IPS-18a (cell line): Measurements from ENCODE around the gene DMXL1.
"Not testable (repeated sequence)": the region's sequence is repeated elsewhere in the genome, so short reads cannot be mapped to it uniquely, and the experiment has no call there.

ENCODE experiments used
- H3K27ac ChIP-seq: one replicate; pipeline ENCODE4 v1.5.1; 2013; ENCODE audit warnings: low read length
- H3K27me3 ChIP-seq: one replicate; pipeline ENCODE4 v1.6.1; 2013; ENCODE audit warnings: mild to moderate bottlenecking, low read length; ENCODE audit not compliant: control insufficient read depth, insufficient read depth
- H3K36me3 ChIP-seq: one replicate; pipeline ENCODE4 v1.6.1; 2013; ENCODE audit warnings: low read depth, low read length; ENCODE audit not compliant: control insufficient read depth
- H3K4me1 ChIP-seq: one replicate; pipeline ENCODE4 v1.6.1; 2013; ENCODE audit warnings: low read depth, low read length; ENCODE audit not compliant: control insufficient read depth
- H3K4me3 ChIP-seq: one replicate; pipeline ENCODE4 v1.5.1; 2013; ENCODE audit warnings: low read length
- H3K9ac ChIP-seq: one replicate; pipeline ENCODE4 v1.6.1; 2013; ENCODE audit warnings: mild to moderate bottlenecking, low read length, moderate library complexity
- H3K9me3 ChIP-seq: one replicate; pipeline ENCODE4 v1.6.1; 2013; ENCODE audit warnings: low read depth, low read length; ENCODE audit not compliant: control insufficient read depth

DMXL1 gene

GRCh38 chr5:119220576-119221197 lies 149.8 kb downstream of the DMXL1 start:
- H3K9me3 ChIP-seq, result no peaks in the 10 kb centered on the region
- peaks cover 13% of the 10 kb centered on the region for H3K36me3 ChIP-seq
- no peak overlapping the region for H3K9ac ChIP-seq
- no peak overlapping the region for H3K4me3 ChIP-seq
- H3K27ac ChIP-seq, result no peak overlapping the region
- H3K4me1 ChIP-seq, result no peaks in the 10 kb centered on the region
- H3K27me3 ChIP-seq, result no peaks in the 10 kb centered on the region

GRCh38 chr5:119221330-119221729 lies 150.4 kb downstream of the DMXL1 start:
- Histone ChIP-seq H3K4me3 (no peak overlapping the region), H3K36me3 (peaks cover 13% of the 10 kb centered on the region)

GRCh38 chr5:119229950-119230349 lies 159.1 kb downstream of the DMXL1 start:
- Histone ChIP-seq H3K4me1 (no peaks in the 10 kb centered on the region), H3K36me3 (peaks cover 5% of the 10 kb centered on the region), H3K27ac (no peak overlapping the region)

More at GRCh38 chr5:119221330-119221729, 150.4 kb downstream of the DMXL1 start:
- Histone ChIP-seq H3K4me1 (no peaks in the 10 kb centered on the region), H3K9ac (no peak overlapping the region), H3K27ac (no peak overlapping the region), H3K9me3 (no peaks in the 10 kb centered on the region), H3K27me3 (no peaks in the 10 kb centered on the region)

GRCh38 chr5:119238265-119239118 lies 167.6 kb downstream of the DMXL1 start:
- no peaks in the 10 kb centered on the region for H3K27me3 ChIP-seq
- H3K9ac ChIP-seq, result no peak overlapping the region
- H3K36me3 ChIP-seq, result peaks cover 6% of the 10 kb centered on the region
- no peaks in the 10 kb centered on the region for H3K9me3 ChIP-seq
- H3K4me3 ChIP-seq, result no peak overlapping the region
- H3K4me1 ChIP-seq, result no peaks in the 10 kb centered on the region
- no peak overlapping the region for H3K27ac ChIP-seq

More at GRCh38 chr5:119229950-119230349, 159.1 kb downstream of the DMXL1 start:
- Histone ChIP-seq H3K9me3 (no peaks in the 10 kb centered on the region), H3K27me3 (no peaks in the 10 kb centered on the region), H3K4me3 (no peak overlapping the region), H3K9ac (no peak overlapping the region)

GRCh38 chr5:119239119-119239417 lies 168.2 kb downstream of the DMXL1 start:
- Histone ChIP-seq H3K27ac (no peak overlapping the region), H3K36me3 (peaks cover 4% of the 10 kb centered on the region), H3K9ac (no peak overlapping the region), H3K9me3 (no peaks in the 10 kb centered on the region), H3K4me3 (no peak overlapping the region), H3K27me3 (no peaks in the 10 kb centered on the region), H3K4me1 (no peaks in the 10 kb centered on the region)

GRCh38 chr5:119239826-119240225 lies 168.9 kb downstream of the DMXL1 start:
- not testable (repeated sequence) for H3K27ac ChIP-seq, H3K4me3 ChIP-seq, H3K4me1 ChIP-seq, H3K9me3 ChIP-seq, H3K36me3 ChIP-seq, H3K27me3 ChIP-seq, H3K9ac ChIP-seq

GRCh38 chr5:119243888-119244287 lies 173.0 kb downstream of the DMXL1 start:
- Histone ChIP-seq H3K4me1 (peaks cover 5% of the 10 kb centered on the region), H3K9me3 (no peaks in the 10 kb centered on the region), H3K27me3 (no peaks in the 10 kb centered on the region), H3K9ac (no peak overlapping the region), H3K27ac (no peak overlapping the region), H3K4me3 (no peak overlapping the region), H3K36me3 (no peaks in the 10 kb centered on the region)

GRCh38 chr5:119250946-119251901 lies 180.3 kb downstream of the DMXL1 start:
- H3K36me3 ChIP-seq, result no peaks in the 10 kb centered on the region
- H3K9me3 ChIP-seq, result no peaks in the 10 kb centered on the region

GRCh38 chr5:119255571-119256356 lies 184.9 kb downstream of the DMXL1 start:
- no peaks in the 10 kb centered on the region for H3K4me1 ChIP-seq
- no peaks in the 10 kb centered on the region for H3K27me3 ChIP-seq
- no peak overlapping the region for H3K9ac ChIP-seq
- H3K4me3 ChIP-seq, result no peak overlapping the region
- no peak overlapping the region for H3K27ac ChIP-seq
- H3K36me3 ChIP-seq, result no peaks in the 10 kb centered on the region
- no peaks in the 10 kb centered on the region for H3K9me3 ChIP-seq

More at GRCh38 chr5:119250946-119251901, 180.3 kb downstream of the DMXL1 start:
- H3K4me3 ChIP-seq, result no peak overlapping the region
- H3K4me1 ChIP-seq, result no peaks in the 10 kb centered on the region
- no peak overlapping the region for H3K27ac ChIP-seq
- no peak overlapping the region for H3K9ac ChIP-seq
- H3K27me3 ChIP-seq, result no peaks in the 10 kb centered on the region

- H3K9me3 ChIP-seq, result no peaks in the 10 kb centered on the region
- no peak overlapping the region for H3K27ac ChIP-seq
- H3K9ac ChIP-seq, result no peak overlapping the region
- no peaks in the 10 kb centered on the region for H3K4me1 ChIP-seq
- H3K4me3 ChIP-seq, result no peak overlapping the region
- H3K27me3 ChIP-seq, result no peaks in the 10 kb centered on the region
- H3K36me3 ChIP-seq, result no peaks in the 10 kb centered on the region
Measured at GRCh38 chr5:119257613-119258012, 186.7 kb downstream of the DMXL1 start.

GRCh38 chr5:119263639-119264038 lies 192.8 kb downstream of the DMXL1 start:
- no peaks in the 10 kb centered on the region for H3K4me1 ChIP-seq
- no peak overlapping the region for H3K4me3 ChIP-seq
- H3K27ac ChIP-seq, result no peak overlapping the region
- no peak overlapping the region for H3K9ac ChIP-seq
- no peaks in the 10 kb centered on the region for H3K27me3 ChIP-seq
- H3K9me3 ChIP-seq, result no peaks in the 10 kb centered on the region
- H3K36me3 ChIP-seq, result no peaks in the 10 kb centered on the region
